ENCODE measurements around the gene CFAP74. TPM values are rescaled to one million over a fixed set of nuclear protein-coding genes. Genes with fewer than 3 reads are reported as not detected.

The CFAP74 gene
- total and polyA plus RNA-seq, 9 of the 15 experiments (the other 6 are each of a cell fraction or from before 2014, with no cell fraction given): 0.03 to 0.15 (median 0.05) TPM; not detected in 6

DNA sequence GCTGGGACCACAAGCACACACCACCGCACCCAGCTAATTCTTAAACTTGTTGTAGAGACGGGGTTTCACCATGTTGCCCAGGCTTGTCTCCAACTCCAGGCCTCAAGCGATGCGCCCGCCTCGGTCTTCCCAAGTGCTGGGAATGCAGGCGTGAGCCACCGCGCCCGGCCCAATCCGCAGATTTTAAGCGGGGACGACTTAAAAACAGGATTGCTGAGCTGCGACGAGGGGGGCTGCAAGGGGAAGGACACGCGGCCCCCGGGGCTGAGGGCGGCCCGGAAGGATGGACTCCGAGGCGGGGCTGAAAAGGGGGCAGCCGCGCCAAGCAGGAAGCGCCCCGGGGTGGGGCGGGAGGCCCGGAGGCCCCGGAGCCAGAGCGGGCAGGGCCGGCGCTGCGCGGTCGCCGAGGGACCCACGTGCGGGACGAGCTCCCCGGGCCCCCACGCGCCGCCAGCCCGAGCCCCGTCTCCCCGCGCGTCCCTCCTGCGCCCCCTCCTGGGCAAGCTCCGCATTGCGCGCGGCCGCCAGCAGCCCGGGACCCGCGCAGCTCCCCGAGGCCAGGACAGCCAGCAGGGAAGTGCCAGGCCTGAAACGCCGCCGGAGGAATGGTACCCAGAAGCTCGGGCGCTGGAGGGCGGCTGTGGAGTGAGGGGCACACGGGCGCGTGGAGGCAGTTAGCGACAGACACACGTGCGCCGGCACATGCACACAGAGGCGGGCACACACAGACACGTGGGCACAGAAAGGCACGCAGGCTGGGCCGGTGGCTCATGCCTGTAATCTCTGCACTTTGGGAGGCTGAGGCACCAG is 41.1 kb upstream of the CFAP74 start (continued):
- TF ChIP-seq NR2C1 (IDR thresholded peaks at IDR 0.05) (no peak), NR2C1 (tag; IDR thresholded peaks at IDR 0.05) (no peak), U2AF1 (optimal IDR thresholded peaks at IDR 0.05; ENCODE audit: low read depth, low read length) (no peak), HEY1 (CRISPR knock-in tag; IDR thresholded peaks at IDR 0.05; ENCODE audit: borderline replicate concordance) (no peak), OTX1 (CRISPR knock-in tag; IDR thresholded peaks at IDR 0.05) (no peak), LARP7 (IDR thresholded peaks at IDR 0.05) (no peak), HNRNPLL (IDR thresholded peaks at IDR 0.05; ENCODE audit: low read depth, low read length, poor library complexity, severe bottlenecking) (no peak)
- TF ChIP-seq, protein P1, sequence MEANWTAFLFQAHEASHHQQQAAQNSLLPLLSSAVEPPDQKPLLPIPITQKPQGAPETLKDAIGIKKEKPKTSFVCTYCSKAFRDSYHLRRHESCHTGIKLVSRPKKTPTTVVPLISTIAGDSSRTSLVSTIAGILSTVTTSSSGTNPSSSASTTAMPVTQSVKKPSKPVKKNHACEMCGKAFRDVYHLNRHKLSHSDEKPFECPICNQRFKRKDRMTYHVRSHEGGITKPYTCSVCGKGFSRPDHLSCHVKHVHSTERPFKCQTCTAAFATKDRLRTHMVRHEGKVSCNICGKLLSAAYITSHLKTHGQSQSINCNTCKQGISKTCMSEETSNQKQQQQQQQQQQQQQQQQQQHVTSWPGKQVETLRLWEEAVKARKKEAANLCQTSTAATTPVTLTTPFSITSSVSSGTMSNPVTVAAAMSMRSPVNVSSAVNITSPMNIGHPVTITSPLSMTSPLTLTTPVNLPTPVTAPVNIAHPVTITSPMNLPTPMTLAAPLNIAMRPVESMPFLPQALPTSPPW (CRISPR knock-in tag; IDR thresholded peaks at IDR 0.05): peak; percentile 56
- TF ChIP-seq, protein P2, sequence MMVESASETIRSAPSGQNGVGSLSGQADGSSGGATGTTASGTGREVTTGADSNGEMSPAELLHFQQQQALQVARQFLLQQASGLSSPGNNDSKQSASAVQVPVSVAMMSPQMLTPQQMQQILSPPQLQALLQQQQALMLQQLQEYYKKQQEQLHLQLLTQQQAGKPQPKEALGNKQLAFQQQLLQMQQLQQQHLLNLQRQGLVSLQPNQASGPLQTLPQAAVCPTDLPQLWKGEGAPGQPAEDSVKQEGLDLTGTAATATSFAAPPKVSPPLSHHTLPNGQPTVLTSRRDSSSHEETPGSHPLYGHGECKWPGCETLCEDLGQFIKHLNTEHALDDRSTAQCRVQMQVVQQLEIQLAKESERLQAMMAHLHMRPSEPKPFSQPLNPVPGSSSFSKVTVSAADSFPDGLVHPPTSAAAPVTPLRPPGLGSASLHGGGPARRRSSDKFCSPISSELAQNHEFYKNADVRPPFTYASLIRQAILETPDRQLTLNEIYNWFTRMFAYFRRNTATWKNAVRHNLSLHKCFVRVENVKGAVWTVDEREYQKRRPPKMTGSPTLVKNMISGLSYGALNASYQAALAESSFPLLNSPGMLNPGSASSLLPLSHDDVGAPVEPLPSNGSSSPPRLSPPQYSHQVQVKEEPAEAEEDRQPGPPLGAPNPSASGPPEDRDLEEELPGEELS (CRISPR knock-in tag; IDR thresholded peaks at IDR 0.05; ENCODE audit: borderline replicate concordance): no peak
